Hepatocyte (in vitro differentiated cells): ENCODE results near the gene ROR2.

Experiments used
- CTCF ChIP-seq: fragments of 200-600 bp; sonication (generic); IDR thresholded peaks from 2 replicates; pipeline ENCODE4 v1.5.1; 2016; ENCODE audit warnings: antibody characterized with exemption, mild to moderate bottlenecking; ENCODE audit not compliant: poor library complexity
- EZH2 ChIP-seq: fragments of 200-600 bp; sonication (generic); IDR thresholded peaks from 2 replicates; pipeline ENCODE4 v1.6.1; 2016; ENCODE audit warnings: antibody characterized with exemption, mild to moderate bottlenecking, borderline replicate concordance

GRCh38 chr9:91935805-91936514 lies 14.1 kb downstream of the ROR2 start:
- no peak for TF ChIP-seq CTCF
- TF ChIP-seq EZH2, result no peak
